ENCODE measurements around the gene MAFG.

DNA sequence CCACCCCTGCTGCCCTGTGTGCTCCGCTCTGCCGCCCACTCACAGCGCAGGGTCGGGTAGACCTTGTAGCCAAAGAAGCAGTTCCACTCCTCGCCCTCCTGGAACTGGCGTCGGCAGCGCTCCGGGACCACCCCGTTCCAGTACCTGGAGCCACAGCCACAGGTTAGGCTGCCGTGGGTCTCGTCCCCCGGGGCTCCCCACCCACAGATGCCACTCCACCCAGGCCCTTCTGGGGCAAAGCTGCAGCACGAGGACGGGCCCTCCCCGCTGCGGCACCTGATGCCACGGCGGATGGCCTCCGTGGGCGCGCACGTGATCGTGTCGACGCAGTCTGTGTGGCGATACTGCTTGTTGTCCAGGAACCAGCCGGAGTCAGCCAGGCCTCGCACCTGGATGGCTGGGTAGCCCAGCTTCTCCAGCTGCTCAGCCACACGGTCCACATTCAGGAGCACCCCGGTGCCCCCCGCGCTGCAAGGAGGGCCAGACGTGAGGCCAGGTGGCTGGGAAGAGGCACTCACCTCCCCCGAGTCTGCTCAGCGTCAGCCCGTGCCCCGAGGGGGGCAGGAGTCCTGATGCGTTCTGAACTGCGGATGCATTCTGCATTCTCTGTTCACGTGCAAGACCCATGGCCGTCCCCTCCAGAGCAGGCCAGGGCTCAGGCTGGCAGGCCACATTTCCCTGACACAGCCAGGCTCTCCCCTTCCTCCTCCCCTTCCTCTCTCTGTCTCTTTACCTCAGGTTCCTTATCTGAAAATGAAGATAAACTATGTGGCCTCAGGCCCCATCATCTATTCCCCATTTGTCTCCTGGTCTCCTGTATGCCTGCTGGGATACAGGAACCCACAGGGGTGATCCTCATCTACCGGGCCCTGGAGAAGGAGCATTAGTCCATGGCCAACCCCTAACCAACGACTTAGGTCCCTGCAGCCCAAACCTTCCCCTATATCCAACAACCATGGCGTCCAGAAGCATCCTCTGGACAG is 29.4 kb upstream of the MAFG start:
- TF ChIP-seq, protein P1, sequence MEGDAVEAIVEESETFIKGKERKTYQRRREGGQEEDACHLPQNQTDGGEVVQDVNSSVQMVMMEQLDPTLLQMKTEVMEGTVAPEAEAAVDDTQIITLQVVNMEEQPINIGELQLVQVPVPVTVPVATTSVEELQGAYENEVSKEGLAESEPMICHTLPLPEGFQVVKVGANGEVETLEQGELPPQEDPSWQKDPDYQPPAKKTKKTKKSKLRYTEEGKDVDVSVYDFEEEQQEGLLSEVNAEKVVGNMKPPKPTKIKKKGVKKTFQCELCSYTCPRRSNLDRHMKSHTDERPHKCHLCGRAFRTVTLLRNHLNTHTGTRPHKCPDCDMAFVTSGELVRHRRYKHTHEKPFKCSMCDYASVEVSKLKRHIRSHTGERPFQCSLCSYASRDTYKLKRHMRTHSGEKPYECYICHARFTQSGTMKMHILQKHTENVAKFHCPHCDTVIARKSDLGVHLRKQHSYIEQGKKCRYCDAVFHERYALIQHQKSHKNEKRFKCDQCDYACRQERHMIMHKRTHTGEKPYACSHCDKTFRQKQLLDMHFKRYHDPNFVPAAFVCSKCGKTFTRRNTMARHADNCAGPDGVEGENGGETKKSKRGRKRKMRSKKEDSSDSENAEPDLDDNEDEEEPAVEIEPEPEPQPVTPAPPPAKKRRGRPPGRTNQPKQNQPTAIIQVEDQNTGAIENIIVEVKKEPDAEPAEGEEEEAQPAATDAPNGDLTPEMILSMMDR (IDR thresholded peaks at IDR 0.05), result no peak
- no peak for TF ChIP-seq ZFX (IDR thresholded peaks at IDR 0.05; ENCODE audit: borderline replicate concordance)
